Neural progenitor cell (in vitro differentiated cells): ENCODE measurements around the gene MYORG. TPM values are rescaled to one million over a fixed set of nuclear protein-coding genes. Genes with fewer than 3 reads are reported as not detected.

Experiments used
- DNase-seq: peaks from one replicate; pipeline ENCODE4 v3.0.0-alpha.2; 2016; ENCODE audit warnings: low spot score
- H2AFZ ChIP-seq: fragments of 200-600 bp; sonication (generic); replicated peaks from 2 replicates; pipeline ENCODE4 v1.6.1; 2016; ENCODE audit warnings: antibody characterized with exemption
- H3F3A ChIP-seq: fragments of 200-600 bp; sonication (generic); 2 replicates; pipeline ENCODE4 v1.6.1; 2016; ENCODE audit warnings: antibody characterized with exemption, low read depth
- H3K27ac ChIP-seq: fragments of 200-600 bp; sonication (generic); 2 replicates; pipeline ENCODE4 v1.5.1; 2016; ENCODE audit warnings: mild to moderate bottlenecking
- H3K27me3 ChIP-seq: fragments of 200-600 bp; sonication (generic); 2 replicates; pipeline ENCODE4 v1.6.1; 2016; ENCODE audit warnings: mild to moderate bottlenecking, moderate library complexity
- H3K36me3 ChIP-seq: fragments of 200-600 bp; sonication (generic); 2 replicates; pipeline ENCODE4 v1.5.1; 2016
- H3K4me1 ChIP-seq: fragments of 200-600 bp; sonication (generic); 2 replicates; pipeline ENCODE4 v1.6.1; 2016; ENCODE audit warnings: mixed run types
- H3K4me2 ChIP-seq: fragments of 200-600 bp; sonication (generic); 2 replicates; pipeline ENCODE4 v1.6.1; 2016
- H3K4me3 ChIP-seq: fragments of 200-600 bp; sonication (generic); 2 replicates; pipeline ENCODE4 v1.5.1; 2016
- H3K79me2 ChIP-seq: fragments of 200-600 bp; sonication (generic); 2 replicates; pipeline ENCODE4 v1.6.1; 2016; ENCODE audit warnings: low read depth
- H3K9ac ChIP-seq: fragments of 200-600 bp; sonication (generic); 2 replicates; pipeline ENCODE4 v1.6.1; 2016
- H3K9me3 ChIP-seq: fragments of 200-600 bp; sonication (generic); 2 replicates; pipeline ENCODE4 v1.5.1; 2016; ENCODE audit warnings: low read depth
- H4K20me1 ChIP-seq: fragments of 200-600 bp; sonication (generic); 2 replicates; pipeline ENCODE4 v1.6.1; 2016; ENCODE audit warnings: low read depth
- H3K27ac Mint-ChIP-seq: 3 replicates; pipeline ENCODE4 v1.8.0; 2021; ENCODE audit warnings: mixed read lengths
- H3K27me3 Mint-ChIP-seq: 2 replicates; pipeline ENCODE4 v1.8.0; 2022; ENCODE audit warnings: low read depth, mild to moderate bottlenecking, inconsistent platforms, moderate library complexity, mixed read lengths; ENCODE audit not compliant: insufficient read depth
- H3K36me3 Mint-ChIP-seq: 3 replicates; pipeline ENCODE4 v1.8.0; 2021; ENCODE audit warnings: mixed read lengths
- H3K4me1 Mint-ChIP-seq: 3 replicates; pipeline ENCODE4 v1.8.0; 2021; ENCODE audit warnings: mixed read lengths
- H3K4me3 Mint-ChIP-seq: 3 replicates; pipeline ENCODE4 v1.8.0; 2021; ENCODE audit warnings: mild to moderate bottlenecking, moderate library complexity, mixed read lengths
- H3K9me3 Mint-ChIP-seq: 3 replicates; pipeline ENCODE4 v1.8.0; 2020; ENCODE audit warnings: mixed read lengths
- EZH2 ChIP-seq: fragments of 200-600 bp; sonication (generic); IDR thresholded peaks from 2 replicates; pipeline ENCODE4 v1.6.1; 2017; ENCODE audit warnings: antibody characterized with exemption, mild to moderate bottlenecking, moderate library complexity
- EZH2phosphoT487 ChIP-seq: fragments of 200-600 bp; sonication (generic); IDR thresholded peaks from 2 replicates; pipeline ENCODE4 v1.6.1; 2017; ENCODE audit warnings: antibody characterized with exemption
- total RNA-seq: library from RNA; depleted of rRNA; stranded (reverse); fragments of >200 nt; gene quantifications from 2 replicates; pipeline ENCODE4 v1.2.3, GENCODE V29; 2015; ENCODE audit warnings: low replicate concordance
- TF ChIP-seq, protein P1 (sequence below): fragments of 200-600 bp; sonication (generic); IDR thresholded peaks from 2 replicates; pipeline ENCODE4 v1.5.1; 2017; ENCODE audit warnings: antibody characterized with exemption, mild to moderate bottlenecking

MYORG gene
- total RNA-seq, 1 donor from 2014 or later = 0.04 TPM

DNA sequence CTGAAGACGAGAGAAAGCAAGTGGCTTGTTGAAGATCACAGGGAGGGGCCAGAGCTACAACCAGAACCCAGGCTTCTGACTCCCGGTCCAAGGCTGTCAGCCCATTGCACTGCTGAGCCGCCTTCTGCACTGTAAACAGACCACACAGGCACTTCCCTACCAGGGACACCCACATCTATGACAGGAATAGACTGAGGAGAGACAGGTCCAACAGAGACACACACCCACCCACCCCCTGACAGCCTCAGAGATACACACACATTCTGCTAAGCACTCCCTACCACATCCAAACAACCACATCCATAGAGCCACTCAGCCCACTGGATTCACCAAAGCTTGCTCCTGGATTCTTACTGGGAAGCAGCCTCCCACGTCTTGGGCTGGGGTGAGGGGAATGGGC is 23.0 kb upstream of the MYORG start:
- Mint-ChIP-seq H3K27me3 (no peaks in the 10 kb centered on the region), H3K27ac (no peak overlapping the region), H3K9me3 (no peaks in the 10 kb centered on the region), H3K36me3 (peaks cover 5% of the 10 kb centered on the region), H3K4me3 (no peak overlapping the region), H3K4me1 (no peaks in the 10 kb centered on the region)
- Histone ChIP-seq H3K36me3 (no peaks in the 10 kb centered on the region), H3K27me3 (no peaks in the 10 kb centered on the region), H3K79me2 (no peaks in the 10 kb centered on the region), H3K4me2 (no peak overlapping the region), H3K9me3 (no peaks in the 10 kb centered on the region), H3K4me3 (no peak overlapping the region), H3K4me1 (no peaks in the 10 kb centered on the region), H3K27ac (no peak overlapping the region), H3F3A (no peaks in the 10 kb centered on the region), H2AFZ (no peak overlapping the region), H3K9ac (no peak overlapping the region), H4K20me1 (peaks cover 2% of the 10 kb centered on the region)
- TF ChIP-seq EZH2phosphoT487 = no peak
- no peak for TF ChIP-seq EZH2
- DNase-seq = no peak

DNA sequence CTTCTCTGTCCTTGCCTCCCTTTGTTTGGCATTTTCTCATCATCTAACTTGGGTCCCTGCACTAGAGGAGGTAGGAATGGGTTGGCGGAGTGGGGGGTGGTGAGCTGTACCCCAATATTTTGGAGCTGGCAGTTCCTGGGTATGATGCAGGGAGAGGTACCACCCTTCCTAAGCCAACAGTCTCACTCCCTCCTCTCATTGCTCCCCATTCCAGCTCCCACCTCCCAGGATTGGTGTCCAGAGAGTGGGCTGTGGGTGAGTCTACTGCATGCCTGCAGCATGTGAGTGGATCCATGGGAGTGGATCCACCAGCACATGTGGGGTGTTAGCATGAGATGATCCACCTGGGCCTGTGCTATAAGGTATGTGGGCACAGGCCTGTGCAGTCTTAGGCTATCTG is 22.2 kb upstream of the MYORG start:
- no peak overlapping the region for H3K27ac ChIP-seq
- Mint-ChIP-seq H3K4me3 (no peak overlapping the region), H3K27me3 (no peaks in the 10 kb centered on the region), H3K36me3 (peaks cover 5% of the 10 kb centered on the region), H3K9me3 (no peaks in the 10 kb centered on the region), H3K27ac (no peak overlapping the region), H3K4me1 (no peaks in the 10 kb centered on the region)
- no peak overlapping the region for H3K9ac ChIP-seq
- no peak overlapping the region for H3K4me2 ChIP-seq
- no peaks in the 10 kb centered on the region for H3K9me3 ChIP-seq
- H3K4me3 ChIP-seq = no peak overlapping the region
- no peak overlapping the region for H2AFZ ChIP-seq
- no peaks in the 10 kb centered on the region for H3K27me3 ChIP-seq
- no peaks in the 10 kb centered on the region for H3K4me1 ChIP-seq
- H3K79me2 ChIP-seq = no peaks in the 10 kb centered on the region
- DNase-seq = no peak
- H4K20me1 ChIP-seq = no peaks in the 10 kb centered on the region
- TF ChIP-seq, protein P1, sequence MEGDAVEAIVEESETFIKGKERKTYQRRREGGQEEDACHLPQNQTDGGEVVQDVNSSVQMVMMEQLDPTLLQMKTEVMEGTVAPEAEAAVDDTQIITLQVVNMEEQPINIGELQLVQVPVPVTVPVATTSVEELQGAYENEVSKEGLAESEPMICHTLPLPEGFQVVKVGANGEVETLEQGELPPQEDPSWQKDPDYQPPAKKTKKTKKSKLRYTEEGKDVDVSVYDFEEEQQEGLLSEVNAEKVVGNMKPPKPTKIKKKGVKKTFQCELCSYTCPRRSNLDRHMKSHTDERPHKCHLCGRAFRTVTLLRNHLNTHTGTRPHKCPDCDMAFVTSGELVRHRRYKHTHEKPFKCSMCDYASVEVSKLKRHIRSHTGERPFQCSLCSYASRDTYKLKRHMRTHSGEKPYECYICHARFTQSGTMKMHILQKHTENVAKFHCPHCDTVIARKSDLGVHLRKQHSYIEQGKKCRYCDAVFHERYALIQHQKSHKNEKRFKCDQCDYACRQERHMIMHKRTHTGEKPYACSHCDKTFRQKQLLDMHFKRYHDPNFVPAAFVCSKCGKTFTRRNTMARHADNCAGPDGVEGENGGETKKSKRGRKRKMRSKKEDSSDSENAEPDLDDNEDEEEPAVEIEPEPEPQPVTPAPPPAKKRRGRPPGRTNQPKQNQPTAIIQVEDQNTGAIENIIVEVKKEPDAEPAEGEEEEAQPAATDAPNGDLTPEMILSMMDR = no peak
- TF ChIP-seq EZH2phosphoT487 (no peak), EZH2 (no peak)
- H3F3A ChIP-seq = no peaks in the 10 kb centered on the region
- H3K36me3 ChIP-seq = no peaks in the 10 kb centered on the region

DNA sequence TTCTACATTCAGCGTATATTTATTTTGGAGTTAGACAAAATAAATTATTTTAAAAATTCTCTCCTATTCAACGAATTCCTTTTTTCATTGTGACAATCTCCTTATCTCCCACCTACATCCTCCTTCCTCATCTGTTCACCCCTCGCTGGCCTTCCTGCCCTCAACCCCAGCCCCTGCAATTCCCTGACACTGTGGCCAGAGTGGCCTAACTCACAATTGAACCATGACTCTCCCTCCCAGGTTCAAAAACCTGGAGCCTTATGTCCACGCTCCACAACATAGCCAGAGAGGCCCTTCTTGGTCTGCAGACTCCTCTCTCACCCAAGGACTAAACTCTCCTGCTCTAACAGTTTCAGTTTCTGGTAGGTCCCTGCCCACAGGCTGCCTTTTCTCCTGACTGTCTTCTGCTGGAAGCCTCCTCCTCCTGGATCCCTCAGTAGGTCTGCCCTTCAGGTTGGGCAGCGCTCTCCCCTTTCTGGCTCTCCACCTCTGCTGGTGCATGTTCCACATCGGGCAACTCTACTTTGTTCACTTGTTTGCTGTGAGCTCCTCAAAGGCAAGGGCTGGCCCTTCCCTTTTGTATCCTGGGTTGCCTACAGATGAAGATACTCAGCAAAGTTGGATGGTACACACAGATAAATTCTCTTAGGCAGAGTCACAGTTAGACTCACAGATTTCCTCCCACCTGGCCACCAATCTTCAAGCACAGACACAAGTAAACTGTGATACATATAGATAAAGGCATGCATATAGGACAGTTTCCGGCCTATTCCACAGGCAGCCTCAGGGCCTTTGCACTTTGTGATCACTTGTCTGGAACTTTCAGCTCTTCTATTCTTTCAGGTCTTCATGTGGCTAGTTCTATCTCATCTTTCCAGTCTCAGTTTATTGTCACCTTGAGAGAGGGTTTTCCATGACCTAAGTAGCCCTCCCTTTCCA is 19.8 kb upstream of the MYORG start:
- Mint-ChIP-seq H3K27me3 (no peaks in the 10 kb centered on the region), H3K27ac (no peak overlapping the region), H3K9me3 (no peaks in the 10 kb centered on the region), H3K36me3 (peaks cover 4% of the 10 kb centered on the region), H3K4me3 (no peak overlapping the region), H3K4me1 (no peaks in the 10 kb centered on the region)
- Histone ChIP-seq H3F3A (no peaks in the 10 kb centered on the region), H2AFZ (no peak overlapping the region), H4K20me1 (no peaks in the 10 kb centered on the region), H3K4me1 (no peaks in the 10 kb centered on the region), H3K79me2 (no peaks in the 10 kb centered on the region), H3K36me3 (no peaks in the 10 kb centered on the region), H3K9ac (no peak overlapping the region), H3K27me3 (peaks cover 22% of the 10 kb centered on the region), H3K27ac (no peak overlapping the region), H3K4me2 (no peak overlapping the region), H3K9me3 (no peaks in the 10 kb centered on the region), H3K4me3 (no peak overlapping the region)
- TF ChIP-seq, protein P1 = no peak
- TF ChIP-seq EZH2phosphoT487 = no peak
- DNase-seq = no peak

DNA sequence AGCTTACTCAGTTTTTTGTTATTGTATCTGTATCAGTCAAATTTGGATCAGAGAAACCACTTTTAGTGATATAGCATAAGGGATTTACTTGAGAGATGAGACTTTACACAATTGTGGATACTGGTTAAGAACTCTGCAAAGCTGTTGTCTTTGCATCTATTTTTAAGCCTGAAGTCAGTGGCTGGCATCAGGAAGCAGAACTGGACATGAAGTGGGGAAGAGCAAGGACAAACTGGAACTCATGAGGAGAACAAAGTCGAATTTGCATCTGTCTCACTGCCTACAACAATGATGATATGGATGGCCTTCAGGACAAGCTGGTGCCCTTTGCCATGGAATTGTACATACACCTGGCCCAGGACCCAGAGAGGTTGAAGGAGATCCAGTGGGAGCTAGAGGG is 15.8 kb upstream of the MYORG start:
- no peak overlapping the region for H3K4me3 ChIP-seq
- Mint-ChIP-seq H3K4me3 (no peak overlapping the region), H3K27me3 (no peaks in the 10 kb centered on the region), H3K36me3 (no peaks in the 10 kb centered on the region), H3K4me1 (no peaks in the 10 kb centered on the region), H3K9me3 (no peaks in the 10 kb centered on the region), H3K27ac (no peak overlapping the region)
- no peaks in the 10 kb centered on the region for H3K4me1 ChIP-seq
- H4K20me1 ChIP-seq = no peaks in the 10 kb centered on the region
- H3K9me3 ChIP-seq = no peaks in the 10 kb centered on the region
- no peak overlapping the region for H3K9ac ChIP-seq
- no peaks in the 10 kb centered on the region for H3K79me2 ChIP-seq
- H3K4me2 ChIP-seq = no peak overlapping the region
- H3K36me3 ChIP-seq = no peaks in the 10 kb centered on the region
- no peak overlapping the region for H2AFZ ChIP-seq
- no peaks in the 10 kb centered on the region for H3F3A ChIP-seq
- TF ChIP-seq, protein P1 = no peak
- TF ChIP-seq EZH2 = no peak
- no peak for TF ChIP-seq EZH2phosphoT487
- H3K27ac ChIP-seq = no peak overlapping the region
- DNase-seq = no peak
- H3K27me3 ChIP-seq = peaks cover 39% of the 10 kb centered on the region
